H54 (cell line): ENCODE results near the gene PDE4D.

Source experiments
- DNase-seq: peaks from one replicate; pipeline ENCODE4 v3.0.0; 2011; ENCODE audit warnings: low spot score, mixed read lengths; ENCODE audit not compliant: insufficient read length
- FAIRE-seq: peaks from 3 replicates; lab custom pipeline; 2011; peaks lifted over from hg19 to GRCh38; lab: Jason Lieb, UNC
- POLR2A ChIP-seq: IDR thresholded peaks from 2 replicates; pipeline ENCODE4 v1.6.1; 2011; ENCODE audit warnings: low read depth, mild to moderate bottlenecking, low read length

PDE4D gene

GRCh38 chr5:59656351-59657254, 236.9 kb downstream of the PDE4D start:
- FAIRE-seq (no peak), DNase-seq (no peak)
- TF ChIP-seq POLR2A, result no peak

GRCh38 chr5:59655693-59656309, 237.7 kb downstream of the PDE4D start:
- FAIRE-seq (no peak), DNase-seq (no peak)
- no peak for TF ChIP-seq POLR2A

GRCh38 chr5:59654691-59655090, 238.8 kb downstream of the PDE4D start:
- TF ChIP-seq POLR2A, result no peak
- DNase-seq (no peak), FAIRE-seq (no peak)

- no peak for FAIRE-seq
- DNase-seq, result no peak
These were observed 241.1 kb downstream of the PDE4D start for GRCh38 chr5:59652449-59652848.

GRCh38 chr5:59648949-59649921, 244.3 kb downstream of the PDE4D start:
- no peak for DNase-seq
- TF ChIP-seq POLR2A, result no peak
- FAIRE-seq, result no peak

More at GRCh38 chr5:59652449-59652848, 241.1 kb downstream of the PDE4D start:
- no peak for TF ChIP-seq POLR2A

- TF ChIP-seq POLR2A, result no peak
- DNase-seq (no peak), FAIRE-seq (no peak)
These were observed 245.3 kb downstream of the PDE4D start for GRCh38 chr5:59648038-59648831.

- DNase-seq, result no peak
- no peak for TF ChIP-seq POLR2A
- no peak for FAIRE-seq
These were observed 248.1 kb downstream of the PDE4D start for GRCh38 chr5:59645380-59645779.

GRCh38 chr5:59640411-59640810, 253.1 kb downstream of the PDE4D start:
- FAIRE-seq, result peak; percentile 55
- no peak for TF ChIP-seq POLR2A

GRCh38 chr5:59637884-59638580, 255.5 kb downstream of the PDE4D start:
- TF ChIP-seq POLR2A, result no peak
- no peak for FAIRE-seq
- no peak for DNase-seq

More at GRCh38 chr5:59640411-59640810, 253.1 kb downstream of the PDE4D start:
- no peak for DNase-seq

- no peak for FAIRE-seq
- TF ChIP-seq POLR2A, result no peak
These were observed 264.0 kb downstream of the PDE4D start for GRCh38 chr5:59629561-59629960.

GRCh38 chr5:59628062-59628828, 265.3 kb downstream of the PDE4D start:
- FAIRE-seq (no peak), DNase-seq (no peak)
- TF ChIP-seq POLR2A, result no peak

More at GRCh38 chr5:59629561-59629960, 264.0 kb downstream of the PDE4D start:
- DNase-seq, result no peak
